Brain microvascular endothelial cell (primary cell): ENCODE measurements around the gene THSD4.

Source experiments
- DNase-seq: peaks from one replicate; pipeline ENCODE4 v3.0.0-alpha.2; 2020
- H3K27ac ChIP-seq: fragments of 250-450 bp; sonication (Bioruptor Pico); 2 replicates; pipeline ENCODE4 v1.5.1; 2020; ENCODE audit warnings: mild to moderate bottlenecking, moderate library complexity
- H3K27me3 ChIP-seq: fragments of 250-450 bp; sonication (Bioruptor Pico); replicated peaks from 2 replicates; pipeline ENCODE4 v1.5.1; 2020; ENCODE audit warnings: mild to moderate bottlenecking
- H3K36me3 ChIP-seq: fragments of 250-450 bp; sonication (Bioruptor Pico); replicated peaks from 2 replicates; pipeline ENCODE4 v1.5.1; 2020; ENCODE audit warnings: mild to moderate bottlenecking
- H3K4me3 ChIP-seq: 2 replicates; pipeline ENCODE4 v1.5.1; 2011; ENCODE audit warnings: low read depth, mild to moderate bottlenecking, control low read depth, low read length, moderate library complexity
- in situ Hi-C: cut with HindIII; loops from 2 replicates; pipeline ENCODE4 v1.10.0; 2017; ENCODE audit warnings: low sequenced_read_pairs, low pct_ligation_motif_present
- TF ChIP-seq, protein P1 (sequence below): IDR thresholded peaks from 2 replicates; pipeline ENCODE4 v1.5.1; 2011; ENCODE audit warnings: low read depth, mild to moderate bottlenecking, moderate library complexity, low read length, control low read depth, inconsistent platforms; ENCODE audit errors: missing control alignments

Gene THSD4

DNA sequence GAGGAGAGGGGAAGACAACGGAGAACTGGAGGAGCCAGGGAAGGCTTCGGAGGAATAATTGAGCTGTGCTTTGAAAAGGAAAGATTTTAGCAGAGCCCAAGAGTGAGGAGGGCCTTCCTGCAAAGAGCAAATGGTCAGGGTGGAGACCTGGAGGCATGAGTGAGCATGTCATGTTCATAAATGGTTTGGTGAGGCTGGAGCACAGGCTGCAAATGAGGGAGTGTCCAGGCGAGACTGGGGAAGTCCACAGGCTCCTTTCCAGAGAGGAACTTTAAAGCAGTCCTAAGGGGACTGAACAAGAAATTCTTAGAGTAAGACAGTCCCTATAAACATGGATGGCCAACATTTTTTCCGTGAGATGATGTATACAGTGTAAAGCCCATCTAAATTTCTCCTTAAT lies 108.8 kb downstream of the THSD4 start:
- H3K4me3 ChIP-seq, result no peak overlapping the region
- TF ChIP-seq, protein P1, sequence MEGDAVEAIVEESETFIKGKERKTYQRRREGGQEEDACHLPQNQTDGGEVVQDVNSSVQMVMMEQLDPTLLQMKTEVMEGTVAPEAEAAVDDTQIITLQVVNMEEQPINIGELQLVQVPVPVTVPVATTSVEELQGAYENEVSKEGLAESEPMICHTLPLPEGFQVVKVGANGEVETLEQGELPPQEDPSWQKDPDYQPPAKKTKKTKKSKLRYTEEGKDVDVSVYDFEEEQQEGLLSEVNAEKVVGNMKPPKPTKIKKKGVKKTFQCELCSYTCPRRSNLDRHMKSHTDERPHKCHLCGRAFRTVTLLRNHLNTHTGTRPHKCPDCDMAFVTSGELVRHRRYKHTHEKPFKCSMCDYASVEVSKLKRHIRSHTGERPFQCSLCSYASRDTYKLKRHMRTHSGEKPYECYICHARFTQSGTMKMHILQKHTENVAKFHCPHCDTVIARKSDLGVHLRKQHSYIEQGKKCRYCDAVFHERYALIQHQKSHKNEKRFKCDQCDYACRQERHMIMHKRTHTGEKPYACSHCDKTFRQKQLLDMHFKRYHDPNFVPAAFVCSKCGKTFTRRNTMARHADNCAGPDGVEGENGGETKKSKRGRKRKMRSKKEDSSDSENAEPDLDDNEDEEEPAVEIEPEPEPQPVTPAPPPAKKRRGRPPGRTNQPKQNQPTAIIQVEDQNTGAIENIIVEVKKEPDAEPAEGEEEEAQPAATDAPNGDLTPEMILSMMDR, result no peak
- H3K36me3 ChIP-seq, result peaks cover 13% of the 10 kb centered on the region
- no peak overlapping the region for H3K27ac ChIP-seq
- no peak for DNase-seq
- no peaks in the 10 kb centered on the region for H3K27me3 ChIP-seq
- in situ Hi-C loops, result no loop called here

DNA sequence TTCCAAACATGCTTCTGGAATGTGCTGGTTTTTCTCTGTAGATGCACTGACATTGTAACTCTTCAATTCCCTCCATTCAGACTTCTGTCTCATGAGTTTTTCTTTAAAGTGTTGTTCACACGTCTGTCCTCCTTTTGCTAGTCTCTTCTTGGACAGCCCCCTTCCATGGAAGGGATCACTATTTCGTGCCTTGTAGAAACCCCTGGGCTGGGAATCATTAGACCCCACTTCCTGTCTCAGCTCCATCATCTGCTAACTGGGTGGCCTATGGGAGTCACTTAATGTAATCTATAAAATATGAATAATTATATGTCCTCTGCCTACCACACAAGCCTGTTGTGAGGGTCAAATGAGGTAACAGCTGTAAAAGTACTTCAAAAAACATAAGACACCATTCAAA lies 110.6 kb downstream of the THSD4 start:
- no peak for DNase-seq
- in situ Hi-C loops, result no loop called here
- peaks cover 8% of the 10 kb centered on the region for H3K36me3 ChIP-seq
- no peaks in the 10 kb centered on the region for H3K27me3 ChIP-seq
- TF ChIP-seq, protein P1, result no peak
- H3K27ac ChIP-seq, result no peak overlapping the region
- no peak overlapping the region for H3K4me3 ChIP-seq

DNA sequence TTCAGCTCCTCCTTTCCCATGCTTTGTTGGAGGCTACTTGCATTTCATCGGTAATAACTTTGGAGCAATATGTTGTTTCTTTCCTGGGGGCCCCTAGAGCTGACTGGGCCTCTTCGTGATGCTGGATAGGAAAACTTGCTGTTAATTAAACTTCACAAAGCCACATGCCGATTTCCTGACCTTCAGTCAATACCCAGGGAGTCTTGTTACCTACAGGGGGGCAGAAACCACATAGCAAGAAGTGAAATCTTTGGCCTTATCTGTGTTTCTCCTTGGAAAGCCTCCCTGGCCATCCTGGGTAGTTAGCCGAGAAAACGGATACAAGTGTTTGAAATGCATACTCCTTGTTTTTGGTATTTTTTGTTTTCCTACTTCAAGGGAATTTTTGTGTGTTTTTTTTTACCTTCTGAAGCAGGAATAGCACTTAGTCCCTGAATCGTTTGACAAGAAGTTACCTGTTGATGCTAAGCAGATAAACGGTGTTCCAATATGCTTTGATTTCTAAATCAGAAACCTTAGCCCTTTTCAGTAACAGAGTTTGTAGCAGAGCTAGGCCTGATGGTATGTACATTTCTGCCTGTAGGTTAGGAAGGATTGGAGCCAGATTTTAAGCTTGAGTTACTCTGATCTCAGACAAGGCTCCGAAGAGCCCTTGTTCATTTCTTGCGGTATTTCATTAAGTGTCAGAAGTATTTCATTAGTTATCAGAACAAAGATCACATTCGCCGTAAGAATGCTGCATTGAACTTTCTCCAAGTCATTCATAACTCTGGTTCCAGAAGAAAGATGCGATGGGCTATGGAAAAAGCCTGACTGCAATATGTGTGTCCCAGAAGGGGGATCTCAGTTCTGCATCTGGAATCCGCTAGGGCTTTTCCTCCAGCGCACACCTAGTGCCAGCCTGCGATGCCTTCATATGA lies 111.5 kb downstream of the THSD4 start:
- in situ Hi-C loops, result no loop called here
- no peak overlapping the region for H3K4me3 ChIP-seq
- H3K27me3 ChIP-seq, result no peaks in the 10 kb centered on the region
- H3K36me3 ChIP-seq, result peaks cover 9% of the 10 kb centered on the region
- no peak overlapping the region for H3K27ac ChIP-seq
- DNase-seq, result no peak
- TF ChIP-seq, protein P1, result no peak

DNA sequence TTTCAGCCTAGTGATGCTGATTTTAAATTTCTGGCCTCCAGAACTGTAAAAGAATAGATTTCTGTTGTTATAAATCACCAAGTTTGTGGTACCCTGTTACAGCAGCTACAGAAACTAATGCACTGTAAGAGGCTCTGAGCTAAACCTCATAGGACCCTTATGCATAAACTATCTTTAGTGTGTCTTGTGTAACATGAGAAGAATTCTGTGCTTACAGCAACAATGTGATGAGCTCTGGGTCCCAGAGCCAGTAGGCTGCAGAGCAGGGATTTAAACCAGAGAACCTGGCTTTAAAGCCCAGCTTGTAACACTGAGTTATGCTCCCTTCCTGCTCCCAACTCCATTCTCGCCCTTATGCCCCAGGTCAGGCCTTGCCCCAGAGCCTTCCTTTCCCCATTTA lies 113.1 kb downstream of the THSD4 start:
- H3K4me3 ChIP-seq, result no peak overlapping the region
- no peak for DNase-seq
- H3K27ac ChIP-seq, result no peak overlapping the region
- in situ Hi-C loops, result no loop called here
- TF ChIP-seq, protein P1, result no peak
- H3K36me3 ChIP-seq, result peaks cover 9% of the 10 kb centered on the region
- no peaks in the 10 kb centered on the region for H3K27me3 ChIP-seq

DNA sequence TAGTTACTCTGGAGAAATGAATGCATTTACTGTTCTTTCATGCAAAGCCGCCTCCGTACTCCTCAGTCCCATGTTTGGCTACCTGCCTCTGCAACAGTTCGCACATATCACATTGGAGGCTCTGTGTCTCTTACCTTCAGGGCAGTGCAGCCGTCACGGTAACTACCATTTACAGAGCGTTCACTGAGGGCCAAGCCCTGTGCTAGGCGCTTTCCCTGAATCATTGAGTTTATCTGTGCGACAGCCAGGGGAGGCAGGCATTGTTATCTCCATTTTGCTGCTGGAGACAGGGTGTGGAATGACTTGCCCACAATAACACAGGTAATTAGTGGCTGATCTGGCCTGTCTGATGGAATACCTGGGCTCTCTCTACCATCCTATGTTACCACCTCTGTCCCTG lies 115.0 kb downstream of the THSD4 start:
- TF ChIP-seq, protein P1, result no peak
- in situ Hi-C loops, result no loop called here
- no peak for DNase-seq
- Histone ChIP-seq H3K27me3 (no peaks in the 10 kb centered on the region), H3K36me3 (peaks cover 8% of the 10 kb centered on the region), H3K4me3 (no peak overlapping the region), H3K27ac (no peak overlapping the region)
